GM12801 (cell line): ENCODE data around the gene GSTO1.

Experiments used
- TF ChIP-seq, protein P1 (sequence below): IDR thresholded peaks from one replicate; pipeline ENCODE4 v1.5.1; 2011; ENCODE audit warnings: control low read depth; ENCODE audit not compliant: insufficient read length; ENCODE audit errors: extremely low read depth

The GSTO1 gene

GRCh38 chr10:104279550-104280259 is 25.0 kb downstream of the GSTO1 start:
- TF ChIP-seq, protein P1, sequence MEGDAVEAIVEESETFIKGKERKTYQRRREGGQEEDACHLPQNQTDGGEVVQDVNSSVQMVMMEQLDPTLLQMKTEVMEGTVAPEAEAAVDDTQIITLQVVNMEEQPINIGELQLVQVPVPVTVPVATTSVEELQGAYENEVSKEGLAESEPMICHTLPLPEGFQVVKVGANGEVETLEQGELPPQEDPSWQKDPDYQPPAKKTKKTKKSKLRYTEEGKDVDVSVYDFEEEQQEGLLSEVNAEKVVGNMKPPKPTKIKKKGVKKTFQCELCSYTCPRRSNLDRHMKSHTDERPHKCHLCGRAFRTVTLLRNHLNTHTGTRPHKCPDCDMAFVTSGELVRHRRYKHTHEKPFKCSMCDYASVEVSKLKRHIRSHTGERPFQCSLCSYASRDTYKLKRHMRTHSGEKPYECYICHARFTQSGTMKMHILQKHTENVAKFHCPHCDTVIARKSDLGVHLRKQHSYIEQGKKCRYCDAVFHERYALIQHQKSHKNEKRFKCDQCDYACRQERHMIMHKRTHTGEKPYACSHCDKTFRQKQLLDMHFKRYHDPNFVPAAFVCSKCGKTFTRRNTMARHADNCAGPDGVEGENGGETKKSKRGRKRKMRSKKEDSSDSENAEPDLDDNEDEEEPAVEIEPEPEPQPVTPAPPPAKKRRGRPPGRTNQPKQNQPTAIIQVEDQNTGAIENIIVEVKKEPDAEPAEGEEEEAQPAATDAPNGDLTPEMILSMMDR, result no peak

GRCh38 chr10:104281694-104282093 is 27.0 kb downstream of the GSTO1 start:
- TF ChIP-seq, protein P1, result no peak

DNA sequence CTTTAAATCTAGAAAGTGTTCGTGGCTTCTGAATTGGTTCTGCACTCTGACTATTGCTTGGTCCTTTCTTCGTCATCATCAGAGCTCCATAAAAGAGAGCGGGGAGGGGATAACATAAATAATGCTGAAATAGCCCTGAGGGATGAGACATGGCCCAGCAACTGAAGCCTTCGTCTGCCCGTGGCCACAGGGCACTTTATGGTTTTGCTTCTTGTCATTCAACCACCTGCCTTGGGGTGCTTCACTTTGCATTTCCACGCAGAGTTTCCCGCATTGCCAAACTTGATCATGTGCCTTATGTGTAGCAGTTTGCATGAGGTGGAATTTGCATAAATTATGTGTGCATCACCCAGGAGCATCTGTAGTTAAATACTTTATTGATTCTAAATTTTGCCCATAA is 30.2 kb downstream of the GSTO1 start:
- TF ChIP-seq, protein P1, result no peak

DNA sequence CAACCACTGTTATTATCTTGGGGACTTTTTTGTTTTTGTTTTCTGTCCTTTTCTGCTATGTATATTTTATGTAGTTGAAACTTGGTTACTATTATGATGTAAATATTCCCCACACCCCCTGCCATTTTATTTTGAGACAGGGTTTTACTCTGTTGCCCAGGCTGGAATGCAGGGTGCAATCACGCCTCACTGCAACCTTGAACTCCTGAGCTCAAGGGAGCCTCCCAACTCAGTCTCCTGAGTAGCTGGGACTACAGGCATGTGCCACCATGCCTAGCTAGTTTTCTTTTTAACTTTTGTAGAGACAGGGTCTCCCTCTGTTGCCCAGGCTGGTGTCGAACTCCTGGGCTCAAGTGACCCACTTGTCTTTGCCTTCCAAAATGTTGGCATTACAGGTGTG is 32.2 kb downstream of the GSTO1 start:
- TF ChIP-seq, protein P1, result no peak

DNA sequence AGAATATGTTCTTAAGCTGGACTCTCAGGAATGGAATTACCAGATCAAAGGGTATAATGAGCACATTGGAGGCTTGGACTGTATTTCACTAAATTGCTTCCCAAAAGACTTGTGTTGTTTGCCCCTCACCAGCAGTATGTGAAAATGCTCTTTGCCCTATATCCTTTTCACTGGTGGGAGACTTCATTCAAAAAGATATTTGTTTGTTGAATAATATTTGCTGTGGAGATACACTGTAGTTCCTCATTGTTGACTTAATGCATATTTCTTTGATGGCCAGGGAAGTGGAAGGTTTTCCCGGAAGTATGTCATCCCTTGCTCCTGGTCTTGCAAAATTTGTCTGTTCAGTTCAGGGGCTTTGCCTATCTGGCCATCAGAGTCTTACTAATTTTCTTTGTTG is 33.7 kb downstream of the GSTO1 start:
- TF ChIP-seq, protein P1, result no peak

GRCh38 chr10:104291439-104291951 is 36.8 kb downstream of the GSTO1 start:
- TF ChIP-seq, protein P1, result no peak

GRCh38 chr10:104293011-104293410 is 38.3 kb downstream of the GSTO1 start:
- TF ChIP-seq, protein P1, result no peak
